Stimulated activated naive CD4-positive, alpha-beta T cell treated with Interleukin-2 at 50 U/mL for 16 hours (primary cell): ENCODE results near the gene FKBP1A.

ENCODE experiments used
- DNase-seq: peaks from one replicate; lab custom pipeline; 2025; lab: John Stamatoyannopoulos, UW

The FKBP1A gene

DNA sequence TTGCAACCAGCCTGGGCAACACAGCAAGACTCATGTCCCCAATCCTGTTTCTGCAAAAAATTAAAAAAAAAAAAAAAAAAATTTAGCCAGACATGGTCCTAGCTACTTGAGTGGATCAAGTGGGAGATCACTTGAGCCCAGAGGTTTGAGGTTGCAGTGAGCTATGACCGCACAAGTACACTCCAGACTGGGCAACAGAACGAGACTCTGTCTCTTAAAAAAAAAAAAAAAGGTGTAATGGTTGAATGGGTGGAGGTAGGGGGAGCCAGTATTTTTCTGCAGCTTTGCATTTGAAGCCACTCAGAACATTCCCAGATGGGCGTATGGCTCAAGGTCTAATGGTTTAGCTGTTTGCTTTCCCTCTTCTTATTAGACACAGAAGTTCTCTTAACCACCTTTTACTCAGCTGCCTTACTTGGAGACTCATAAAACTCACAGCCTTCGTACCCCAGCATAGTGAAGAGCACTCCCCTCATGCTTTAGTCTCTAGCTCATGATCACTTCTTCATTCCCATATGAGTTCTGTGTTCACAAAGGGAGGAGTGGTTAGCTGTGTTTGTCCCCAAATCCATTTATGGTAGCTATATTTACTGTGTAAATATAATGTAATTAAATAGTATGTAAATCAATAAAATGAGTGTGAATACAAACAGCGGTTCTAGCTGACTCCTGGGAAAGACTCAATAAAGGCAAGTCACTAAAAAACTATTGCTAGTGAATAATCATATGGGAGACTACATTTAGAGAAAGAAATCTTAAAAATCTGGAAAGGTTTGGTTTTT, 9.0 kb downstream of the FKBP1A start:
- no peak for DNase-seq

DNA sequence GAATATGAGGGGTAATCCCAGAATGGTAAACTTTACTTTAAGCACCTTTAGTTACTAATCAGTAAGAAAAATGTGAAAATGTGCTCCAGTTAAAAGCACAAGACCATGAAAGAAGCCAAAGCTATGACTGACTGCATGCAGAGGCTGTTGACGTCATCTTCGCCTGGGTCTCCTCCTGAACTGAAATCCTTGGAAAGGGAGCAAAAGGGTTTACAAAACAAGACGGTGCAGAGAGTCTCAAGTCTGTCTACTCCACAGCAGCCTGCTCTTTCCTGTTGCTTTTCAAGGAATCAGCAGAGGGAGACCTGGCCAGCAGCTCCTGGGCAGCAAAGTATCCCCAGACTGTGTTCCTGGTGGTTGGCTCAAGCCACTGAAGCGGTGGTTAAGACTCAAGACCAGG, 10.2 kb downstream of the FKBP1A start:
- no peak for DNase-seq

DNA sequence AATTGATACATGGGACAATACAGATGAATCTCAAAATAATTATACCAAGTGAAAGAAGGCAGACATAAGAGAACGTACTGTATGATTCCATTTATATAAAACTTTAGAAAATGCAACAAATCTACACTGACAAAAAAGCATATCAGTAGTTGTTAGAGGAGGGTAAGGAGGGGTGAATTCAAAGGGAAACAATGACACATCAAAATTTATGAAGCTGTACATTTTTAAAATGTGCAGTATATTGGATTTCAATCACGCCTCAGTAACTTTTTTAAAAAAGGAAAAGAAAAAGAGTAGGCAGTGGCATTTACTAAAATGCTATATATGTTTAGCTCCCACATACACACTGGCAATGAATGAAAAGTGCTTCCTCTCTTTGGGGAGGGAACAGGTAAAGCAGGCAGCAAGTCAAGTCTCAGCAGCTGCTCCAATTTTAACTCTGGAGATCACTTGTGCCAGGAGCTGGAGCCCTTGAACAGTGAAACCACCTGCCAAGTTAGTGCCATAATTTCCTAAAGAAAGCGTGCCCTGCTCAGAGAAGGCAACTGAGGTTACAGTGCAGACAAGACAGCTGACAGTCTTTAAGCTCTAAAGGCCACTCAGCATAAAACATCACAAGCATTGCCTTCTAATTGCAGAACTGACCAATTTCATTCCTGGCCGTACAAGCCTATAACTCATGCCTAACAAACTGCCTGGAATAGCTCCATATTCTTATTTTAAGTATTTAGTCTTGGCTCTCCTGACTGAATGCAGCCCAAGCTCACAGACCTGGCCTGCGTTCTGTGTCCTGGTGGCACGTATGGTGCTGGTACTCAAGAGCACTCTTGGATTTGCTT, 10.9 kb downstream of the FKBP1A start:
- DNase-seq: no peak

DNA sequence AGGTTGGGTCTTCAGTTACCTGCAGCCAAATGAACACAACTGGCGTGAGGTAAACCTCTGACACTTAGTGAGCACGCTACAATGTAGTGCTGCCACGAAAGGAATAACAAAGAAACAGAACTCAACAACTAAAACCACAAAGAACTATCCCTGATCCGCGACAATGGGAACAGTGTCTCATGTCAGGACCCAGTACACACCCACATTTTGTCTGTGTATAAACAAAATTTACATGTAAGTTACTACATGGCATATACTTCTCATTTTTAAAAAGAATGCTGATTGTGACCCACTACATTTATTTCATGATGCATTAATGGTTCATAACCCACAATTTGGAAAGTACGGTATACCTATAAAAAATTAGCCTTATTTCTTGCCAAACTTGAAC, 14.1 kb downstream of the FKBP1A start:
- no peak for DNase-seq

DNA sequence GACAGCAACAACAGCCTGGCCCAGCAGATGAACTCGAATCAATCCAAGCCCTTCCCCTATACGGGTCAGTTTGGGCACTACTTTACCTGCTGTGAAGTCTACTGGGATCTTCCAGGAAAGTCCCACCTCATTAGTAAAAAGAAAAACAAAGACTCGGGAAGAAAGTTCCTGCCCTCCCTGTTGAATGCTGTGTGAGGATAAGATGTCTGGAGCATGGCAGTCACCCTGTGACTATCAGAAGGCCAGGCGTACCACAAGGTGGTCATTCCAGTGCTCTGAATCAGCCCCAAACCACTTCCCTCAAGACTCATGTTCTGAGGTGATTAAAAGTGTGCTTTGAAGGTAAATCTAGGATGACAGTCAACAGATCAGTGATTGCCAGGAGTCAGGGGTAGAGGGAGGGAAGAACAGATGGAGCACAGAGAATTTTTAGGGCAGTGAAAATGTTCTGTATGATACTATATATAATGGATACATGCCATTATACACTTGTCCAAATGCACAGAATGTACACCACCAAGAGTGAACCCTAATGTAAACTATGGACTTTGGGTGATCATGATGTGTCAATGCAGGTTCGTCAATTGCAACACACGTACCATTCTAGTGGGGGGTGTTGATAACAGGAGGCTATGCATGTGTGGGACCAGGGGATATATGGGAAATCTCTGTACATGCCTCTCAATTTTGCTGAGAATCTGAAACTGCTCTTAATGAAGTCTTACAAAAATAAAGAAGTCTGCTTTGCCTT, 14.7 kb downstream of the FKBP1A start:
- DNase-seq: no peak

DNA sequence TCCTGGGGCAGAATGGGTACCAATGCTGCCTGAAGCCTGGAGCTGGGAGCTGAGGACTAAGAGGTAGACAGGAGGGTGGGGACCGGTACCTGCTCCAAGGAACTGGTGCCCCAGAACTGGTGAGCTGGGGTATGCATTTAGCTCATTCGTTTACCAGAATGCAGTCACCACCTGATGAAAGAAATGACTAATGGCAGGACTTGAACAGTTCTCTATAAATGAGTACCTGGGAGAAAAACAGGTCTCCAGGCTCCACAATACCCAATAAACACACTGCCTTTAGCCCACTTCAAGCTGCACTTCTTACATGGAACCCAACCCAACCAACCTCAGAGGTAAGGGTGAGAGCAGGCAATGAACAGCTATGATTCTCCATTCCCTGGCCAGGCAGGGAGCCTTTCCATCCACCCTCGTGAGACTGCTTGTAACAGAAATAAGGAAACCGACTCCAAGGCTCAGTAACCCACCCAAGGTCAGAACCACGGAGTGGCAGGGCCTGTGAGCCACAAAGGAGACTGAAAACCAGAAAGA, 15.4 kb downstream of the FKBP1A start:
- no peak for DNase-seq

DNA sequence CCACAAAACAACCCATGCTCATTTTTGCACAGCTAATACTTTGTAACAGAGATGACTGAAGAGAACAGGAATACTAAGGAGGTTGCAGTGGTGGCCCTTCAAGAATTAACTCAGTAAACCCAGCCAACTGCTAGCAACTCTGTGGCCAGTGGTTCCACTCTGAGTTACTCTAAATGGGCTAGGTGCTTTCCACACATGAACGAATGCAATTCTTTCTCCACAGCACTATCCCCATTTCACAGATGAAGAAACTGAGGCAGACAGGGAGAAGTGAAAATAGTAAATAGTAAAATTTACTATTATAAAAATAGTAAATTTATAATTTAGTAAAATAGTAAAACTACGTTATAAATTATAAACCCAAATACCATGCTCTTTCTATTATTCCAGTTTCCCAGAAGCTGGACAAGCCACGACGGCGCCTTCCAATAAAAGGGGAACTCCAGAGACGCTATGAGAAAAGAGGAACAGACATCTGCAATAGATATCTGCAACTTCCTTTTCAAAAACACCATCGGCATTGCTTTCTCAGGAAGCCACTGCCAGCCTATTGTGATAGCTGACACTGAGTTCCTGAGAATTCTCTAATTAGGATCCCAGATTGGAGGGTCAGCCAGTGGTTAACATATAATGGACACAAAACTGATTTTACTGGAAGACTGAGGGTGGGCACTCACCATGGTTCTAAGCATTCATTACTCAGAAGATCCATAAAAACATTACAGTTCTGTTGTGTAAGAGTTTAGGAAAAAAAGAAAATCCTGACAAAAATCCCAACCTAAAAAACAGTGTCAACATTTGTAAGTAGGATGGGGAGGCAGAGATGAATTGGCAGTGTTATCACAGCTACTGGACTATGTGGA, 16.2 kb downstream of the FKBP1A start:
- no peak for DNase-seq

DNA sequence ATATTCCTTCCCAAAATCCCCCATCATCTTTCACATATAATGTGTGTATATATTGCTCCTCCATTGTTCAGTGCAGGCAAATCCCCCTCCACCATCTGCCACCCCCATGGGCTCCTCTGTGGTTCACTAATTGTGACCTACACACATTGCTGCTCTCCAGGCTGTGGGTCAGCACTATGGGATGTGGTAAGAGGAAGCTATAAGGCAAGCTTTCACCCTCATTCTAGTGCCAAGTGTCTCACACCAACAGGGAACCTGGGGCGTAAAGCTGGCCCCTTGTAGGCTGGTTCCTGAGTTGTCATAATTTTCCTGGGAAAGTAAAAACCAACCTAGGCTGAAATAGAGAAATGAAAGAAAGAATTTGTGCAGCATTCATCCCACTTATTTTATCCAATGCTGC, 16.8 kb downstream of the FKBP1A start:
- DNase-seq: no peak

DNA sequence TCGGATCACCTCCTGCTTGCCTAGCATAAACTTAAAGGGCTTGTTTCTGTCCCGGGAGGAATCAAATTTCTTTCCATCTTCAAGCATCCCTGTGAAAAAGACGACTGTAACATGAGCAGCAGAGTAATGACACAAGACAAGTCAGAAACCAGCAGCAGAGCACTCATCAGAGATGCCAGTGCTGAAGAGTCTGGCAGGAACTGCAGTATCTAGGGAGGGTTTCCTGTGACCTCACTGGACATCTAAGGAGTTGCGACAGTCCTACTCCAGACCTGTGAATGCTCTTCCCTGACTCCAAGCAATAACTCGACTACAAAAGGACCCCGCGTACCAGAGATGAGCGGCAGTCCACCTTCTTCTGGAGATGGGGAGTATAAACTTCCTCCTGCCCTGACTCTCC, 17.3 kb downstream of the FKBP1A start:
- no peak for DNase-seq

DNA sequence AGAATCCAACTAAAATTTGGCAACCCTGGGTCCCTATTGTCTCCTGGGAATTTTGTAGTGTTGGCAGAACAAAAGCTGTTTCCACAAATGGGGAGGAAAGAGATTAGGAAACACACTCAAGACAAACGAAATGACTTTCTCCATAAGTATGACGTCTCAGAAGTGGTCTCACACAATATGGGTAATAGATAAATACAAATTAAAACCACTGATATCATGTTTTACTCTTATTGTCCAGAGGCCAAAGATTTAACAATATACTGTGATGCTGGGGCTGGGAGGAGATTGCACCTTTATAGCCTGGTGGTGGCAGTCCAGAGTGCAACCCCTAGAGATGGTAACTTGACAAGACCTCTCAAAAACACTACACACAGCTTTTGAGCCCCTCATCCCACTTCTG, 18.6 kb downstream of the FKBP1A start:
- DNase-seq: no peak

DNA sequence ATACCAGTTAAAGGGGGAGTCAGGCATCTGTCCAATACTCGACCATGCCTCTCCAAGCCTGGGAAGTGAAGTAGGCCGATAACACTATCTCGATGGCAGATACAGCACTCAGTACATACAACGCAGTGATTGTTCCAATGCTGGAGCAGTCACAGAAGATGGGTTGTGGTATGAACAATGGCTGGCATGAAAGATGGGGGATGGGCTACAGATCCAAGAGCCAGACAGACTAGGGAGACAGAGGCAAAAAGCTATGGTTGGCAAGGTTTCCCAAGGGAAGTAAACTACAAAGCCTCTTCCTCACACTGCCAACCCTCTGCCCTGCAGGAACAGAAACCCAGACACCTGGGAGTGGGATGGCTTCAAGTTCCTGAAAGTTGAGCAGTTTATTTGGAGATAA, 19.2 kb downstream of the FKBP1A start:
- DNase-seq: no peak

DNA sequence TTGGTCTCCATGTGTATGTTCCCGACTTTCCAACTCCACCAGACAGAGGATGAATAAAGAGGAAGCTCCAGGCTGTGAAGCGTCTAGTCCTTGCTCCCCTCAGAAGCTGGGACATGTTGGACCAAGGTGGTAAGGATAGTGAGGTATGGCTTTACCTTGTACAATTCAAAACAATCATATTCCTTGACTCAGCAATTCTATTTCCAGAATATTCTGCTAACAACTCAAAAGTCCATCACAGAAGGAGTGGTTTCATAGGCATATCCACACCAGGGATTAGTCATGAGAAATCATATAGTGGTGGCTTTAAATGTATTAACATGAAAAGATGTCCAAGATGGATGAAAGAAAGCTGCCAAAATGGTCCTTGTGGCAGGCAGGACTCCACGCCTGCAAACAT, 19.8 kb downstream of the FKBP1A start:
- DNase-seq: no peak

DNA sequence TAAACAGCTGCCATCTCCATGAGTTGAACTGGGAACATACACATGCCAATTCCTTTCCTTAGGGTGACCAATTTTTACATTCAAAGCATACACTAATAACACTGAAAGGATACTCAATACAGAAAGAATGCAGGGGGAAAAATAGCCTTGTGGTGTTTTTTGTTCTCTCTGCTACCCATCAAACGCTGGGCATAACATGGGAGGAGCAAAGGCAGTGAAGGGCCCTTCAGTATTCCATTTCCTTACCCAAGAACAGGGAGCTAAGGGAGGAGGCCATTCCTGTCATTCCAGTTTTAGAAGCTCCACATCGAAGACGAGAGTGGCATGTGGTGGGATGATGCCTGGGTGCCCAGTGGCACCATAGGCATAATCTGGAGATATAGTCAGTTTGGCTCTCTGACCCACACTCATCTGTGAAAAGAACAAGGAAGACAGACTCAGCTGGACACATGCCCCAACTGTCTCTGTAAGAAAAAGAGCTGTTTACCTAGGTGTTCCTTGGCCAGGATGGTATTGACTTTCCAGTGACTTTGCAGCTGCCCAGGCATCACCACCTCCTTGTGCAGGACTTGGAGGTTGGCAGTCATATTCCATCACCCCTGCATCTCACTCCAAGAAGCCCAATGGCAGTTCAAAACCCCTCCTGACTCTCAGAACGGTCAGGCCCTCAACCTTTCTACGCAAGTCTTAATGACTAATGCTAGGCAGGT, 20.9 kb downstream of the FKBP1A start:
- no peak for DNase-seq

DNA sequence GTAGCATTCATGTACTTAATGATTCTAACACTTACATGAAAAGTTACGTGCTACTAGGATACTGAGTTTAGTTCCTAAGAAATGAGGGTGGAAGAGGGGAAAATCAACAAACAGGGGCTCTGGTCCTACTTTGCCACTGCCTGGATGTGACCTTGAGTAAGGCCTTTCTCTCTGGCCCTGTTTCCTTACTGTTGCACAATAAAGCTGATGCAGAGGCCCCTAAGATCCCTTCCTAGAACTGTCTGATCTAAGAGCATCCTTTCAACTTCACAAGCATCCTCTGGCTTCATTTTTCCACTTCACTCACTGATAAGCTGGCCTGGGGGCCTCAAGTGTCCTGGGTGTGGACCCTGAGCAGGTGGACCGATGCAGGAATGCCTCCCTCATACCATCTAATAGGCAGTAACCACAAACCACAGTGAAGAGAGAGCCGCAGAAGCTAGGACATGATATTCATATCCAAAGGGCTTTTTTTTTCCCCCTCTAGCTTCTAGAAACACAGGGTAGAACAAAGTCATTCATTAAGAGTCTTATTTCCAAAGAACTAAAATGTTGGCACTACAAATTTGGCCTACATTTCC, 21.6 kb downstream of the FKBP1A start:
- DNase-seq: no peak

DNA sequence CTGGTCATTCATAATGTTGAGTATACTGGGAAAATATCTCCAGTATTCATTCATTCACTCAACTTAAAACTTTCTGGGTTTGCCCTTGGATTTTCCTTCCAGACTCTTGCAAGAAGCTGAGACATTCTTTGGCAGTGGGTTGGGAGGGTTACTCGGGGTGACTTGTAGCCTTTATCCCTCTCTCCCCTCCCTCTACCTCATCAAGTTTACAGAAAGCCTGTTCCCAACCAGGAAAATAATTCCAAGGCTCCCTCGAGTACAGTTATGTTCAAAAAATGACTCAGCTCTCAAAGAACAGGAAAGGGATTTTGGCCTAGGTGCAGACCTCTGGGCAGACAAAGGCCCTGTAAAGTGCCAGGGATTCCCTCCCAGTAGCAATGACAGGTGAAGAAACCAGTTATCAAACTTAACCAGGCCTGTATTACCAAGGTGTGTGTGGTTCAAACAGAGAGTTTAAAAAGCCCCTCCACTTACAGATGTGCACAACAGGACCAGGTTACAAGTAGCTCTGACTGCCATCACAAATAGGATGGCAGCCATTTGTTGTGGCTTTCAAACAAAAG, 22.2 kb downstream of the FKBP1A start:
- no peak for DNase-seq

DNA sequence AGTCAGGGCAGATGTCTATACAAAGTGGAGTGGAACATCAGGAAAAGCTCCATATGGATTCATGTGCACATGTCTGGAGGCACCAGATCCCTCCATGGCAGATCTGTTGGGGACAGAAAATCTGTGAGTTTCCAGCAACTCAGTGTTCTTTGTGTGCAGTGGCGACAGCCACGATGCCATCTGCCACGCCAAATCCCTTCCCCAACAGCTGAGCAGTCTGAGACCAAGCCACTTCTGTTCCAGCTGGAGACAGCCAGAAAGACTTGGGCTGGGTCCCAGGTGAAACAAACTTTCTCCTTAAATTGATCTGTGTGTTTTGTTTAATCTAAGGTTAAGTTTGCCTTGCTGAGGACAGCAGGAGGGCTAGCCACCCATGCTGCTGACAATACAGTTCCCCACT, 22.9 kb downstream of the FKBP1A start:
- DNase-seq: no peak

DNA sequence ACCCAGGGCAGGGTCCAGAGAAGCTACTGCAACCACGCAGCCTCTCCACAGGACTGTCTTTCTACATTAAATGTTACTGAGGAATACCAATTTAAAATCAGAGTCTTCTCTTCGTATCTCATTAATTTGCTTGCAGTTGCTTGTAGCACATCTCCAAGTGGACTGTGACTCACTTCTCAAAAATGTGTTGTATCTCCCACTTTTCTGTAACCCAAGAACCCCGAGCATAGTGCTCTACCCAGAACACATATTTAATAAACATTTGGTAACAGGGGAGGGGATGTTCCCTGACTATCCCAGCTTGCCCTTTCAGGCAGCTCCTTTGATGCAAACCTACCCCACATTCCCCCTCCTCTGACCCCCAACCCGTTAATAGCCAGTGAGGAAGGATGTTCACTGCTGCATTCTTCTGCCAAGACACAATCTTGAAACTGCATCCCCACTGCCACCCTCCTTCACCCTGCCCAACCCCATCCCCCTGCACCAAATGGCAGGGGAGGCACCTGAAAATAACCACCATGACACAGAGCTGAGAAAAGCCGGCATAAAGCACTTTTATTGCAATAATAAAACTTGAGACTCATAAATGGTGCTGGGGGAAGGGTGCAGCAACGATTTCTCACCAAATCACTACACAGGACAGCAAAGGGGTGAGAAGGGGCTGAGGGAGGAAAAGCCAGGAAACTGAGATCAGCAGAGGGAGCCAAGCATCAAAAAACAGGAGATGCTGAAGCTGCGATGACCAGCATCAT, 24.2 kb downstream of the FKBP1A start:
- no peak for DNase-seq

DNA sequence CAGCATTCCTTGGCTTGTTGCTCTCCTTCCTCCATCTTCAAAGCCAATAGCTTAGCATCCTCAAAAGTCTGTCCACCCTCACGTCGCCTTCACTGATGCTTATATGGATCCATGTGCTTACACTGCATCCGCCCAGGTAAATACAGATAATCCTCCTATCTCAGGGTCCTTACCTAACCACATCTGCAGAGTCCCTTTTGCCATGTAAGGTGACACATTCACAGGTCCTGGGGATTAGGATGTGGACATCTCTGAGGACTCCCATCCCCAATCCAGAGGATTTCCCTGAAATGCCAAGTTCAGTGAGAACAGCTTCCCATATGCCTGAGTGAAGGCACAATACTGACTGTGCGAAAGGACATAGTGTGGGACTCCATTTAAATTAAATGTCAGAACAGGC, 25.4 kb downstream of the FKBP1A start:
- DNase-seq: no peak

DNA sequence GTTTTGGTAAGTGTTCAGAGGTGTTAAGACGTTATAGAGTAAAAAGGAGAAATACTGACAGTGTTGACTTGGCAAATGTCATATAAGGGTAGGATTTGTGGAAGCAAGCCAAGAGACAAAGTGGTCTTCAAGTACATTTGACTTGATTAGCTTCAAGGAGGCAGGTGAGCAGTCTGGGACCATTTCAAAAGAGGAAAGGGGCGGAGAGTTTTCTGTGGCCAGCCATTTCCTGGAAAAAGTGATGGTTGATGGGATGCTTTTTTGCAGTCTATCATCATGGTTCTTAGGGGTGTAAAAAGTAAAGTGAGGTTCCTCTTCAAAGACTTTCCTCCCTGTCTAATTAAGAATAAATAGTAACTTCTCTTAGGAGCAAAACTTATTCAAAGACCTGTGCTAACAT, 28.7 kb downstream of the FKBP1A start:
- DNase-seq: no peak

DNA sequence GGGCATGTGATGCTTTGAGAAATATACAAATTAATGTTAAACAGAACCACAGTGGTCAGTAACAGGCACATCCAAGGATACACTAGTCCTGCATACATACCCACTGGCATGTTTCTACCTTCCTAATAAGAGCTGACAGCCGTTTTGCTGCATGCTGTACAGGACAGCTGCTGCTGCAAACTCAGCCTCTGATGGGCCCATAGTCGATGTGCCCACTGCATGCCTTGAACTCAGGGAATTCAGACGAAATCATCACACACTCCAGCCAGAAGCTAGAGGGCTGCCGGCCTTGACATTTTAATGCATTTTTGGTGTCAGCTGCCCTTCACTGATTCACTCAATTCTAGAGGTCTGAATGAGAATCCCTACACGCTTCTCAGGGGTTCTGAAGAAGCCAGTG, 29.3 kb downstream of the FKBP1A start:
- no peak for DNase-seq
